BJ (cell line): Measurements from ENCODE around the gene PSMB10. TPM values are rescaled to one million over a fixed set of nuclear protein-coding genes. Genes with fewer than 3 reads are reported as not detected.

ENCODE experiments used
- CTCF ChIA-PET: fragments of 350-600 bp; formaldehyde crosslinking; extraction: SDS; loops from one replicate; lab custom pipeline; 2021; ENCODE audit warnings: antibody characterized with exemption, inconsistent platforms; lab: Yijun Ruan, JAX
- POLR2A ChIA-PET: fragments of 300-600 bp; sonication (Branson Sonifier 250); formaldehyde crosslinking; extraction: SDS; loops from one replicate; lab custom pipeline; 2021; ENCODE audit warnings: antibody characterized with exemption; lab: Charles Lee
- DNase-seq: peaks from one replicate; pipeline ENCODE4 v3.0.0-alpha.2; 2011; ENCODE audit warnings: low read depth
- H3K27me3 ChIP-seq: 2 replicates; pipeline ENCODE4 v1.6.0; 2011; ENCODE audit warnings: low read length; ENCODE audit not compliant: control insufficient read depth, insufficient read depth
- H3K36me3 ChIP-seq: 2 replicates; pipeline ENCODE4 v1.5.1; 2011; ENCODE audit warnings: low read length; ENCODE audit not compliant: control insufficient read depth, insufficient read depth
- H3K4me3 ChIP-seq: 2 replicates; pipeline ENCODE4 v1.5.1; 2011; ENCODE audit warnings: low read depth, mild to moderate bottlenecking, control low read depth, low read length
- polyA plus RNA-seq: library from polyadenylated mRNA; depleted of rRNA; stranded (reverse); fragments of >200 nt; gene quantifications from 2 replicates; pipeline ENCODE4 v1.2.3, GENCODE V29; 2011
- TF ChIP-seq, protein P1 (sequence below): IDR thresholded peaks from 2 replicates; pipeline ENCODE4 v1.5.1; 2011; ENCODE audit warnings: low read depth, mild to moderate bottlenecking, control low read depth, inconsistent platforms, low read length, moderate library complexity; ENCODE audit not compliant: insufficient read depth

Gene PSMB10
- polyA plus RNA-seq, 1 experiment = 29.1 TPM

DNA sequence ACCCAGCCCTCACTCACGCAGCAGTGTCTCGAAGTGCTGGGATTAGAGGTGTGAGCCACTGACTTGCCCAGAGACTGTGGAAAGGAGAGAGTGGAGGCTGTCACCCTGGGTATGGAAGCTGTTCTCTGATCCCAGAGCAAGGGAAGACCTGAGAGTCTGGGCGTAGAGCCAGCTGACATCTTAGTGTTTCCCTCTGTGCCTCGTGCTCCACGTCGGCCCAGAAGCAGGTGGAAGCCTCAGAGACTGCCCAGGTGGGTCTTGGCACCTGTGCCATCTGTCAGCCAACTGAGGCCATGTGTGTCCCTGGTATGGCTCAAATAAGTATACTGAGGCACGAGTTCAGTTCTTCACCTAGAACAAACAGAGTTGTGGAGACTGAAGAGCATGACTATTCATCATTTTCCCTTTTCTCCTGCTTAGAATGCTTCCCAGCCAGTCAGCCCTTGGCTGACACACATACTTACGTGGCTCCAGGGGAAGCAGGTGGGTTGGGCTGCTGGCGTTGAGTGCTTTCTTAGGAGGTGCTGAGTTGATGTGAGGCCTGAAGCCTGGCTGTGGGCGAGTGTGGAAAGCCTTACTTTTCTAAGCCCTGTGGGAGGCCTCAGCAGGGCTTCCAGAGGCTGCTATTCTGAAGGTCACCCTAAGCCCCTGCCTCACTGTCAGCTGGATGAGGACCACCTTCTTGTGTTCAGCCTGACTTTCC is 13.1 kb downstream of the PSMB10 start:
- no peaks in the 10 kb centered on the region for H3K27me3 ChIP-seq
- no peak overlapping the region for H3K4me3 ChIP-seq
- ChIA-PET POLR2A (no interaction called here), CTCF (interaction anchor here (0.7 to 5.1 kb wide), 4 partner anchors 15 to 403 kb away, joined by 3 to 26 read pairs (median 16); partner anchors contain the start of gene NRN1L)
- DNase-seq = no peak
- TF ChIP-seq, protein P1, sequence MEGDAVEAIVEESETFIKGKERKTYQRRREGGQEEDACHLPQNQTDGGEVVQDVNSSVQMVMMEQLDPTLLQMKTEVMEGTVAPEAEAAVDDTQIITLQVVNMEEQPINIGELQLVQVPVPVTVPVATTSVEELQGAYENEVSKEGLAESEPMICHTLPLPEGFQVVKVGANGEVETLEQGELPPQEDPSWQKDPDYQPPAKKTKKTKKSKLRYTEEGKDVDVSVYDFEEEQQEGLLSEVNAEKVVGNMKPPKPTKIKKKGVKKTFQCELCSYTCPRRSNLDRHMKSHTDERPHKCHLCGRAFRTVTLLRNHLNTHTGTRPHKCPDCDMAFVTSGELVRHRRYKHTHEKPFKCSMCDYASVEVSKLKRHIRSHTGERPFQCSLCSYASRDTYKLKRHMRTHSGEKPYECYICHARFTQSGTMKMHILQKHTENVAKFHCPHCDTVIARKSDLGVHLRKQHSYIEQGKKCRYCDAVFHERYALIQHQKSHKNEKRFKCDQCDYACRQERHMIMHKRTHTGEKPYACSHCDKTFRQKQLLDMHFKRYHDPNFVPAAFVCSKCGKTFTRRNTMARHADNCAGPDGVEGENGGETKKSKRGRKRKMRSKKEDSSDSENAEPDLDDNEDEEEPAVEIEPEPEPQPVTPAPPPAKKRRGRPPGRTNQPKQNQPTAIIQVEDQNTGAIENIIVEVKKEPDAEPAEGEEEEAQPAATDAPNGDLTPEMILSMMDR = no peak
- peaks cover 22% of the 10 kb centered on the region for H3K36me3 ChIP-seq

DNA sequence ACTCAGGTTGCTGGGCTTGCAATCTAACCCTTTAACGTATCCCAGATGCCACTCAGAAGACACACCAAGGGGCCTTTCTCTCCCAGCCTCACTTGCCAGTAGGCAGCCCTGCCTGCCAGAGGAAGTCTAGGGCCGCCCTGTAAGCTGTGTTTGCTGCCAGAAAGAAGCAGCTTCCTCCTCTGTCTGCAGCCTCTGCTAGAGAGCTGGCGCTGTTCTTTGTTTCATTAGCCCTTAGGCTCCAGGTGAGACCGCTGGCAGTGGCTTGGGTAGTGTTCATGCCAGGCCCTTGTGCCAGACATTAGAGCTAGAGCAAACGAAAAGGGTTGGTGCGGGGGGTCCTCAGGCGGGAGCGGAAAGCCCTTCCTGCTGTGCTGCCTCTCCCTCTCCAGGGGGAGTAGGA is 13.9 kb downstream of the PSMB10 start:
- no peaks in the 10 kb centered on the region for H3K27me3 ChIP-seq
- CTCF ChIA-PET = interaction anchor here (0.7 to 5.1 kb wide), 5 partner anchors 10 to 250 kb away, joined by 3 to 26 read pairs (median 6); partner anchors contain the start of gene NRN1L
- TF ChIP-seq, protein P1 = no peak
- H3K36me3 ChIP-seq = peaks cover 19% of the 10 kb centered on the region
- DNase-seq = no peak
- no peak overlapping the region for H3K4me3 ChIP-seq
- POLR2A ChIA-PET = no interaction called here

DNA sequence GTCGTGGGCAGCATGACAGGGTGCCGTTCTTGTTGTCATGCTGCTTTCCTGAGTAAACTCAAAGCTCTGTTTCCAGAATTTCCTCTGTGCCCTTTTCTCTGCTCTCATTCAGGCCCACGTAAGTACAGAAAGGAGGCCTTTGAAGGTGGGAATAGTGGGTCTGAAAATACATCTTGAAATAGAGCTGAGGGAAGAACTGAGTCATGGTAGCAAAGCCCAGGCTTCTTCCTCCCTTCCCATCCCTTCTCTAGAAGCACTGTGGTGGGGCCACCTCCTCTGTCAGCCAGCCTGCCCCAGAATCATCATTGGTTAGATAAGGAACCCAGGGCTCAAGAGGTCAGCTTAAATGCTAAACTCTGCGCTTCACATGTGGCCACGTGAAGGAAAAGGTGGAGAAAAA is 14.4 kb downstream of the PSMB10 start:
- no peak overlapping the region for H3K4me3 ChIP-seq
- DNase-seq = no peak
- POLR2A ChIA-PET = no interaction called here
- peaks cover 15% of the 10 kb centered on the region for H3K36me3 ChIP-seq
- TF ChIP-seq, protein P1 = no peak
- CTCF ChIA-PET = interaction anchor here (0.8 to 4.8 kb wide), 3 partner anchors 9 to 106 kb away, joined by 3 to 26 read pairs (median 6); partner anchors contain the start of gene NRN1L
- no peaks in the 10 kb centered on the region for H3K27me3 ChIP-seq

DNA sequence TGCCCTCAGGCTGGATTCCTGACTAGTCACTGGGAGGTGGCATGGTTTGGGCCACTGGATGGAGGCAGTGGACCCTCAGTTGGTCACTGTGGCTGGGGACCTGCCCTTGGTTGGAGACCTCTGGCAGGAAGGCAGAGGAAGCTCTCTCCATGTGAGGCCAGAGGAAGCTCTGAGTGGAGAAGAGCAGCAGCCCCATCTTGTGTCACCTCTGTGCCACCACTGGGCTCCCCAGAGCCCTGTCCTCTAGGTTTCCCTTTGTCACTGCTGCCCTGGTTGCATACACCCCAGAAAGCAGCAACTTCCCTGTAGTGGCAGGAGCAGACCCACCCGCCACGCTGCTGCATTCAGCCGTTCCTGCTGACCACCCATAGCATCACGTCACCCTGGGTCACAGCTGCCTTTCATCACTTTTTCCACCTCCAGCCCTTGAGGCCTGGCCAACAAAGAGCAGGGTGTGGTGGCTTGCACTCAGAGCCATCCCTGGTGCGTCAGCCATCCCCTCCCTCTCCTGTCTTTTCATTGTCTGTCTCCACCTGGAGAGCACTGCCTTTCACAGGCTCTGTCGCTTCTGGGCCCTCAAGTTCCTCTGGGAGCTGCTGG is 16.9 kb downstream of the PSMB10 start:
- TF ChIP-seq, protein P1 = no peak
- POLR2A ChIA-PET = no interaction called here

DNA sequence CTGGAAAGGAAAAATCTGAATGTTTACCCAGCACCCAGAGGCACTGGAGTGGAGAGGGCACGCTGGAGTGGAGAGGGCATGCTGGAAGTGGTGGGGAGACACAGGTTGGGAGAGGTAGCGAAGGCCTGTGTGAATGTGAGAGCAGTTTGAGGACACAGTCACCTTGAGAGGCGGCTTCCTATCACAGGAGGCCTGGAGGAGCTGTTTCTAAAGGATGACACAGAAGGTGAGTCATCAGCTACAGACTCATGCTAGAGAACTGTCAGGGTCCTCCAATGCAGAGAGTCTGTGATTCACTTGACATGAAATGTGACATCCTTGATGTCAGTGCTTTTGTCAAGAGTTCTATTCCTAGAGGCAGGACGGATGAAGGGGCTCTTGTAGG is 18.8 kb downstream of the PSMB10 start:
- ChIA-PET CTCF (interaction anchor here (1.0 to 3.9 kb wide), 5 partner anchors 10 to 246 kb away, joined by 4 to 19 read pairs (median 5); partner anchors contain the start of gene NRN1L), POLR2A (interaction anchor here (0.6 kb wide), 1 partner anchor 18 kb away, joined by 3 read pairs; no protein-coding TSS in a partner anchor)
- TF ChIP-seq, protein P1 = no peak
- no peak for DNase-seq
- H3K36me3 ChIP-seq = peaks cover 9% of the 10 kb centered on the region
- H3K27me3 ChIP-seq = no peaks in the 10 kb centered on the region
- H3K4me3 ChIP-seq = no peak overlapping the region

More for the DNA sequence above, 16.9 kb downstream of the PSMB10 start:
- Histone ChIP-seq H3K27me3 (no peaks in the 10 kb centered on the region), H3K4me3 (no peak overlapping the region), H3K36me3 (peaks cover 15% of the 10 kb centered on the region)
- DNase-seq = no peak
- CTCF ChIA-PET = interaction anchor here (1.8 to 4.8 kb wide), 4 partner anchors 9 to 247 kb away, joined by 5 to 26 read pairs (median 14); partner anchors contain the start of gene NRN1L
